Osteocyte (in vitro differentiated cells): ENCODE data around the gene TMIGD2. TPM values are rescaled to one million over a fixed set of nuclear protein-coding genes. Genes with fewer than 3 reads are reported as not detected.

Source experiments
- DNase-seq: peaks from one replicate; pipeline ENCODE4 v3.0.0; 2021; ENCODE audit warnings: mixed read lengths; ENCODE audit not compliant: unreplicated experiment; ENCODE audit errors: extremely low spot score
- H3K27ac Mint-ChIP-seq: one replicate; pipeline ENCODE4 v1.8.0; 2021; ENCODE audit warnings: mild to moderate bottlenecking, mixed read lengths; ENCODE audit not compliant: unreplicated experiment
- H3K27me3 Mint-ChIP-seq: one replicate; pipeline ENCODE4 v1.8.0; 2021; ENCODE audit warnings: mixed read lengths; ENCODE audit not compliant: unreplicated experiment
- H3K36me3 Mint-ChIP-seq: one replicate; pipeline ENCODE4 v1.8.0; 2021; ENCODE audit warnings: mixed read lengths; ENCODE audit not compliant: unreplicated experiment
- H3K4me1 Mint-ChIP-seq: one replicate; pipeline ENCODE4 v1.8.0; 2021; ENCODE audit warnings: mixed read lengths; ENCODE audit not compliant: unreplicated experiment
- H3K4me3 Mint-ChIP-seq: one replicate; pipeline ENCODE4 v1.8.0; 2021; ENCODE audit warnings: mild to moderate bottlenecking, moderate library complexity, mixed read lengths; ENCODE audit not compliant: unreplicated experiment
- H3K9me3 Mint-ChIP-seq: one replicate; pipeline ENCODE4 v1.8.0; 2021; ENCODE audit warnings: mixed read lengths; ENCODE audit not compliant: unreplicated experiment
- total RNA-seq: library from RNA; stranded (reverse); gene quantifications from 2 replicates; pipeline ENCODE4 v1.2.1, GENCODE V29; 2021
- TF ChIP-seq, protein P1 (sequence below): fragments of 200-600 bp; sonication (generic); IDR thresholded peaks from 2 replicates; pipeline ENCODE4 v1.5.0; 2021; ENCODE audit warnings: antibody characterized with exemption, mild to moderate bottlenecking, moderate library complexity

Gene TMIGD2
- total RNA-seq, 1 donor from 2014 or later, result not detected

DNA sequence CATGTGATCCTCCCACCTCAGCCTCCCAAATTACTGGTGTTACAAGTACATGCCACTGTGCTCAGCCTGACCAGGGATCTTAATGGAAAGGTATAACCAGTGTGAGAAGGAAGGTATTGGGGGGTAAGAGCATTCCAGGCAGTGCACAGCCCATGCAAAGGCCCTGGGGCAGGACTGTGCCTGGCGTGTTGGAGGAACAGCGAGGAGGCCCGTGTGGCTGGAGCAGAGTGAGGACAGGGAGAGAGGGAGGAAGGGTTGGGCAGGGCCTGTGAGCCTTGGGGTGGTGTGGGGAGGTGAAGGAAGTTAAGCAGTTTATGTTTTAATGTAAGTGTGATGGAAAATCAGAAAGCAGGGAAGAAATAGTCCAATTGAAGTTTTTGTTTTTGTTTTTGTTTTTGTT is 1.6 kb downstream of the TMIGD2 start:
- no peak for DNase-seq
- Mint-ChIP-seq H3K9me3 (no peaks in the 10 kb centered on the region), H3K36me3 (no peaks in the 10 kb centered on the region), H3K27me3 (no peaks in the 10 kb centered on the region), H3K27ac (no peak overlapping the region), H3K4me1 (peaks cover 7% of the 10 kb centered on the region), H3K4me3 (no peak overlapping the region)
- TF ChIP-seq, protein P1, sequence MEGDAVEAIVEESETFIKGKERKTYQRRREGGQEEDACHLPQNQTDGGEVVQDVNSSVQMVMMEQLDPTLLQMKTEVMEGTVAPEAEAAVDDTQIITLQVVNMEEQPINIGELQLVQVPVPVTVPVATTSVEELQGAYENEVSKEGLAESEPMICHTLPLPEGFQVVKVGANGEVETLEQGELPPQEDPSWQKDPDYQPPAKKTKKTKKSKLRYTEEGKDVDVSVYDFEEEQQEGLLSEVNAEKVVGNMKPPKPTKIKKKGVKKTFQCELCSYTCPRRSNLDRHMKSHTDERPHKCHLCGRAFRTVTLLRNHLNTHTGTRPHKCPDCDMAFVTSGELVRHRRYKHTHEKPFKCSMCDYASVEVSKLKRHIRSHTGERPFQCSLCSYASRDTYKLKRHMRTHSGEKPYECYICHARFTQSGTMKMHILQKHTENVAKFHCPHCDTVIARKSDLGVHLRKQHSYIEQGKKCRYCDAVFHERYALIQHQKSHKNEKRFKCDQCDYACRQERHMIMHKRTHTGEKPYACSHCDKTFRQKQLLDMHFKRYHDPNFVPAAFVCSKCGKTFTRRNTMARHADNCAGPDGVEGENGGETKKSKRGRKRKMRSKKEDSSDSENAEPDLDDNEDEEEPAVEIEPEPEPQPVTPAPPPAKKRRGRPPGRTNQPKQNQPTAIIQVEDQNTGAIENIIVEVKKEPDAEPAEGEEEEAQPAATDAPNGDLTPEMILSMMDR, result no peak

DNA sequence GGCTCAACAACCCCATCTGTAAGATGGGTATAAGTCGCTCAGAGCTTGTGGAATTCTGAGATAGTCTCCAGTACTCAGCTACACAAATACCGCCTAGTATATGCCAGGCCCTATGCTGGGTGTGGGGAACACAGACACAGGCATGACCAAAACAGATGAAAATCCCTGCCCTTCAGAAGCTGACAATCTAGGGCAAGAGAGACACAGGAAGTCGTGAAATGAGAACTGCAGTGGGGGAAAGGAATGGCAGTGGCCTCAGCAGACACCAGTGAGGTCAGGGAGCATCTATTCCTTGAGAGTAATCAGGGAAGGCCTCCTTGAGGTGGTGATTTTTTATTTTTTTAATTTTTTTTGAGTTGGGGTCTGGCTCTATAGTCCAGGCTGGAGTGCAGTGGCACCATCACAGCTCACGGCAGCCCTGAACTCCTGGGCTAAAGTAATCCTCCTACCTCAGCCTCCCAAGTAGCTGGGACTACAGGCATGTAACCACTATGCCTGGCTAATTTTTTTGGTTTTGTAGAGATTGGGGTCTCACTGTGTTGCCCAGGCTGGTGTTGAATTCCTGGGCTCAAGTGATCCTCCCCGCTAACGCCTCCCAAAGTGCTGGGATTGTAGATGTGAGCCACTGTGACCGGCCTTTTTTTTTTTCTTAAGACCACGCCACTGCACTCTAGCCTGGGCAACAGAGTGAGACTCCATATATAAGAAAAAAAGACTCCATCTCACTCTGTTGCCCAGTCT is 3.2 kb downstream of the TMIGD2 start:
- TF ChIP-seq, protein P1, result no peak
- no peak for DNase-seq
- no peaks in the 10 kb centered on the region for H3K9me3 Mint-ChIP-seq
- H3K4me3 Mint-ChIP-seq, result no peak overlapping the region
- peaks cover 2% of the 10 kb centered on the region for H3K4me1 Mint-ChIP-seq
- H3K36me3 Mint-ChIP-seq, result no peaks in the 10 kb centered on the region
- H3K27me3 Mint-ChIP-seq, result no peaks in the 10 kb centered on the region
- no peak overlapping the region for H3K27ac Mint-ChIP-seq

DNA sequence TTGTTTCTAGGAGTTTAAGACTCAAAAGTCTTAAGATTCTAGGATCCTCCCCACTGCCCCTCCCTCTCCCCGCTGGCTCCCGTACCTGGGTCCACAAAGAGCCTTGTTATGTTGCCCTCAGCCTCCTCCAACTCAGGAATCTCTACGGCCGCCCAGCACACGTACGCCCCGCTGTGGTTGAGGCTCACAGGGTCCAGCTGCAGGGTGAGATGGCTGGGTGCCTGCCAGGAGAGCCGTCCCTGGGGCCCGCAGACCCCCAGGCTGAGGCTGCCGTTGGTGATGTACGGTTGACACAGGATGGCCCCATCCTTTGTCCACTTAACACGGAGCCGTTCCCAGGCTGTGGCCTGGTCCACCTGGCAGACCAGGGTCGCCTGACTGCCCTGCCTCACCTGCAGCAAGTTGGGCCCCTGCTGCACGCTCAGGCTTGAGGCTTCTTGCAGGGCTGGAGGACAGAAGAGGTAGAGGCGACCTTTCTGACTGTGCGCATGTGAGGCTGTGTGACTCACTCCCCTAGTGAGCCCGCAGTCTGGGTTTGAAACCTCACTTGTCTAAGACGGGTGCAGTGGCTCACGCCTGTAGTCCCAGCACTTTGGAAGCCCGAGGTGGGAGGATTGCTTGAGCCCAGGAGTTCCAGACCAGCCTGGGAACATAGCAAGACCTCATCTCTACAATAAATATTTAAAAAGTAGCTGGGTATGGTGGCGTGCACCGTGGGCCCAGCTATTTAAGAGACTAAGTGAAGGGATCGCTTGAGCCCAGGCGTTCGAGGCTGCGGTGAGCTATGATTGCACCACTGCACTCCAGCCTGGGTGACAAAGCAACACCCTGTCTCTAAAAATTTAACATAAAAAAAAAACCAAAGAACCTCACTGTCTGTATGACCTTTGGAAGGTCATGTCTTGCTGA is 4.0 kb downstream of the TMIGD2 start:
- H3K27me3 Mint-ChIP-seq, result no peaks in the 10 kb centered on the region
- no peak overlapping the region for H3K4me3 Mint-ChIP-seq
- TF ChIP-seq, protein P1, result no peak
- H3K9me3 Mint-ChIP-seq, result no peaks in the 10 kb centered on the region
- DNase-seq, result no peak
- H3K4me1 Mint-ChIP-seq, result peaks cover 2% of the 10 kb centered on the region
- H3K36me3 Mint-ChIP-seq, result no peaks in the 10 kb centered on the region
- no peak overlapping the region for H3K27ac Mint-ChIP-seq

DNA sequence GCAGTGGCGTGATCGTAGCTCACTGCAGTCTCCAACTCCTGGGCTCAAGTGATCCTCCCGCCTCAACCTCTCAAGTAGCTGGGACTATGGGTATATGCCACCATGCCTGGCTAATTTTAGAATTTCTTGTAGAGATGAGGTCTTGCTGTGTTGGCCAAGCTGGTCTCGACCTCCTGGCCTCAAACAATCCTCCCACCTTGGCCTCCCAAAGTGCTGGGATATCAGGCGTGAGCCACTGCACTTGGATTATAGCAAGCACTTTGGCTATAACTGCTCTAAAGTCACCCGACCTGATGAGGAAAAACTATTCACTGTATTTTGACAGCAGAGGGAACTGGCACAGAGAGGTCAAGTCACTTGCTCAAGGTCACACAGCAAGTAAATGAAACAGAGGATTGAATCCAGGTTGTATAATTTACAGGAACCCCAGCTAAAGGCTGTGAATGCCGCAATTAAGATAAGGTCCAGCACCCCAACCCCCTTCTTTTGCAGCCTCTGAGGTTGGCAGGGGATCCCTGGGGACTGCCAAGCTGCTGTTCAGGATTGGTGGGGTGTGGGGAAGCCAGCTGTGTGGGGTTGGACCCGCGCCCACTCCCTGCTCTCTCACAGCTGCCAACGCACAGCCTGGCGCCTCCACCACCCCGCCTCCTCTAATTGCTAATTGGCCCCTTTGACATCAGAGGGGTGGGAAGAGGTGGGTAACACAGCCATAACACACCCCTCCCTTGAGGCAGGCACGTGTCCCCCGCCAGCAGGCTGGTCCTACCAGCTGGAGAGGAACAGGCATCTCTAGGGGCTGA is 6.0 kb downstream of the TMIGD2 start:
- no peak overlapping the region for H3K27ac Mint-ChIP-seq
- H3K36me3 Mint-ChIP-seq, result no peaks in the 10 kb centered on the region
- H3K9me3 Mint-ChIP-seq, result no peaks in the 10 kb centered on the region
- TF ChIP-seq, protein P1, result no peak
- no peak for DNase-seq
- H3K4me1 Mint-ChIP-seq, result no peaks in the 10 kb centered on the region
- H3K27me3 Mint-ChIP-seq, result no peaks in the 10 kb centered on the region
- H3K4me3 Mint-ChIP-seq, result no peak overlapping the region
